CD4-positive, alpha-beta T cell treated with Interleukin-15 for 1 hour (primary cell): ENCODE data around the gene SOX1.

Experiments used
- DNase-seq: peaks from one replicate; pipeline ENCODE4 v3.0.0-alpha.2; 2020

SOX1 gene

GRCh38 chr13:112073245-112074138 is 6.5 kb downstream of the SOX1 start:
- no peak for DNase-seq

DNA sequence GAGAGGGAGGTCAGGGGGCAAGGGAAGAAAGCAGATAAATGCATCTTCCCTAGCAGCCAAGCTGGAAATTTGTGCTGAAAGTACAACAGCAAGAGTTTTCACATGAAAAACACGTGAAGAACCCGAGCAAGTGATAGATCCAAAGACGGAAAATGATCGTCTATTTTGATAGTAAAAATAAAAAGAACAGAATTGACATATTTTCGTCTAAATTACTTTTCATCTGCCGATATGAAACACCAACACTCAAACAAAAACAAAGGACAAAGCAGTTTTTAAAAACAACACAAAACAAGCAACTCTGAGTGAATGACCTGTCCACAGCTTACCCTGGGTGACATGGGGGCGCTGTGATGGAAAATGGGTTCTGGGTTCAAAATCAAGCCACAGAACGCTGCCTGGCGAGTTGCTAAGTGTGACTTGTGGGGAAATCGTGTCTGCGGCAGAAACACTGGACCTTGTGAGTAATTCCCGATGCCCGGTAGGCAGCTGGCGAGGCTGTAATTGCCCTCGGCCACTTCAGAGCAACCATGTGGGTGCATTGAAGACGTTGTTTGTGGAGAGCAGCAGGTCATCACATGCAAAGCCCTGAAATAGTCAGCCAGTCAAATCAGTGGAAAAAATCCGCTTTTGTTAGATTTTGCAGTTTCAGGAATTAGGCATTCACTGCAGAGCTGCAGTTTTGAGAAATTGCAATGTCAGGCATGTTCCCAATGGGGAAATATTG is 7.4 kb downstream of the SOX1 start:
- DNase-seq, result no peak

DNA sequence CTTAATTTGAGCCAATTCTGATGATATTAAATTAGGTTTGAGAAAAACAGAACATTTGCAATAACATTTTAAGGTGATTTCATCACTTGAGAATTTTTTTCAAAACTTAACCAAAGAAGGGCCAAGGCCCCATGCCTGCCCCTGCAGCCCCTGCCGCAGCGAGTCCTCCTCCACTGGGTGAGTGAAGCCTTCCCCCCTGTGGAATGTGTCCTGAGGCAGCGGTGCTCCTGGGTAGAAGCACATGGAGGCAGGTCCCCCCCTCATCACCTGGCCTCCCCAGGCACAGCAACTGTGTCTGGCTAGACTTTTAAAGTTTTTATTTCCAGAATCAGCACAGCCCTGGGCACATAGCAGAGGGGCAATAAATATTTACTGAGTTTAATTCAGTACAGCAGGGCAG is 10.8 kb downstream of the SOX1 start:
- DNase-seq, result no peak

- DNase-seq, result no peak
These were observed 11.3 kb downstream of the SOX1 start for GRCh38 chr13:112078216-112078615.

- DNase-seq, result no peak
These were observed 12.1 kb downstream of the SOX1 start for GRCh38 chr13:112078879-112079531.

- no peak for DNase-seq
These were observed 12.7 kb downstream of the SOX1 start for GRCh38 chr13:112079696-112080095.

DNA sequence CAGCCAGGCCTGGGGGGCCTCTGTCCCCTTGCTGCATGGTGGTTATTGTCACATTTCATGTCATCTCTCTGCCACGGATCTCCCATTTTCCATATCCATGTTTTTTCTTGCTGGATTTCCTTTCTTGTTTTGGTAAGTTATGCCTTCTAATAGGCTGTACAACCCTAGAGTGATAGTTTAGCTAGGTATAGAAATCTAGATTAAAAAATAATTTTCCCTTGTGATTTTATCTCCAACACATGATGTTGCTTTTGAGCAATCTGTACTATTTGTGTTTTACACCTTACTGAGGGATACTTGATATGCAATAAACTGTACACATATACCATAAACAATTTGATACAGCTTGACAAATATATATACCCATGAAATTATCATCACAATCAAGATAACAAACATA is 17.0 kb downstream of the SOX1 start:
- DNase-seq, result no peak

DNA sequence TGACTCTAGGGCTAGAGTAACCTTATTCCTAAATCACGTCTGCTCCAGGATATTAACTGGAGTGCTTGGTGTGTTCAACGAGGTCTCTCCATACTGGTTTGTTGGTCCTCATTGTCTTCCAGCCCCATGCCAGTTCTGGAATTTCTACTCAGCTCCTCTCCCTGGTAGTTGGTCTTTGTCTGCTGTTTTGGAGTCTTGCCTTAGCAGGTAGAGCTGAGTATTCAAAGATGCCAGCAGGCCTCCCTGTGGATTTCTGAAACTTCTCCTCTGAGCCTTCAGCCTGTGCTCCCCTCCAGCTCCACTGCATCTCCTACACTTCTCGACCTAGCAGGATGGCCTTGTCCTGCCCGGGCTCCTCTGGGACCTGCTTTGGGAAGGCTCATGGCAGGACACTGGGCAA is 25.5 kb downstream of the SOX1 start:
- no peak for DNase-seq

GRCh38 chr13:112095354-112095753 is 28.4 kb downstream of the SOX1 start:
- no peak for DNase-seq

GRCh38 chr13:112096959-112097358 is 30.0 kb downstream of the SOX1 start:
- no peak for DNase-seq

- no peak for DNase-seq
These were observed 30.8 kb downstream of the SOX1 start for GRCh38 chr13:112097770-112098169.

- DNase-seq, result no peak
These were observed 31.8 kb downstream of the SOX1 start for GRCh38 chr13:112098699-112099098.

DNA sequence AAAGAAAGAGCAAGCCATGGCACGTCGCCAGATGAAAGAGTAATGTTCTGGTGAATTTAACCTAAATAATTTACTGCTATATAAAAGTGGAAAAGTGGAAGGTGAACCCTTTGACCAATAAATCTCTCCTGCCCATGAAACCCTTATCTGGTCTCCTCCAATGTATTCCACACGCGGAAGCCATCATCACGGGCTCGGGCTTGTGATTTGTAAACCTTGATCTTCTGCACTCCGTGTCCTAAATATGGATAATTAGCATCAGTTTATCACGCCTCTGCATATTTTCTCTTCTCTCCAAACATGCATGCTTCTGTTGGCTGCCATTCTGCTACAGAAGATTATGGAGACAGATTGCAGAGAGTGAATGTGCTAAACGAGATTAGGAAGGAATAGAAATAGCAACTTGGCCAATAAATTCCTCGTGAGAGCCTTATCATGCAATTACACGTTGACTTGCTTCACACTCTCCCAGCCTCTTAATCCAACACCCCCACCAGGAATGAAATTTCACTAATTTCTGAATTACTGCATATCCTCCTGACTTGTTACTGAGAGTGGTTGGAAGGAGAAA is 34.5 kb downstream of the SOX1 start:
- no peak for DNase-seq

- DNase-seq, result no peak
These were observed 35.3 kb downstream of the SOX1 start for GRCh38 chr13:112102243-112102642.

DNA sequence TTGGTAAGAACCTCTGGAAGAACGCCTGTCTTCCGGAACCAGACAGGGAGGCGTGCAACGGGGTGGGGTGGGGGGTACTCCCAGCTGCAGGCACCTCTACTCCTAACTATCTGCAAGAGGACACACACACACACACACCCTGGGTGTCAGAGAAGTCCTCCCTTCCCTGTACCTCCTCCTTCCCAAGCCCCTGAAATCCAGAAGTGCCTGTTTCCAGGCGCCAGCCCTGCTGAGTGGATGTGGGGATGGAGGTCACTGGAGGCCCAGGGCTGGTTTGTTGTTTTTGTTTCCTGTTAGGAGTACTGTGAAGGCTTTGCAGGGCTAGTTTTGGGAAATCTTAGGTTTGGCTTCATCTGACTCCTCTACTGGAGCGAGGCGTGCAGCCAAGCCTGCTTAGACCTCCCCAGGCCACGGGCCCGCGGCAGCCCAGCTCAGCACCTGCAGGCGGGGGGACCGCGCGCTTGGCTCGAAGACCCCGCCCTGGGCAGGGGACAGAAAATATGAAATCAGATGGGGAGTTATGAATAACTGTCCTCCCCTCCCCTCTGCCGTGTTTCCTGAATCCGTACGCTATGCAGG is 36.4 kb downstream of the SOX1 start:
- DNase-seq, result no peak

DNA sequence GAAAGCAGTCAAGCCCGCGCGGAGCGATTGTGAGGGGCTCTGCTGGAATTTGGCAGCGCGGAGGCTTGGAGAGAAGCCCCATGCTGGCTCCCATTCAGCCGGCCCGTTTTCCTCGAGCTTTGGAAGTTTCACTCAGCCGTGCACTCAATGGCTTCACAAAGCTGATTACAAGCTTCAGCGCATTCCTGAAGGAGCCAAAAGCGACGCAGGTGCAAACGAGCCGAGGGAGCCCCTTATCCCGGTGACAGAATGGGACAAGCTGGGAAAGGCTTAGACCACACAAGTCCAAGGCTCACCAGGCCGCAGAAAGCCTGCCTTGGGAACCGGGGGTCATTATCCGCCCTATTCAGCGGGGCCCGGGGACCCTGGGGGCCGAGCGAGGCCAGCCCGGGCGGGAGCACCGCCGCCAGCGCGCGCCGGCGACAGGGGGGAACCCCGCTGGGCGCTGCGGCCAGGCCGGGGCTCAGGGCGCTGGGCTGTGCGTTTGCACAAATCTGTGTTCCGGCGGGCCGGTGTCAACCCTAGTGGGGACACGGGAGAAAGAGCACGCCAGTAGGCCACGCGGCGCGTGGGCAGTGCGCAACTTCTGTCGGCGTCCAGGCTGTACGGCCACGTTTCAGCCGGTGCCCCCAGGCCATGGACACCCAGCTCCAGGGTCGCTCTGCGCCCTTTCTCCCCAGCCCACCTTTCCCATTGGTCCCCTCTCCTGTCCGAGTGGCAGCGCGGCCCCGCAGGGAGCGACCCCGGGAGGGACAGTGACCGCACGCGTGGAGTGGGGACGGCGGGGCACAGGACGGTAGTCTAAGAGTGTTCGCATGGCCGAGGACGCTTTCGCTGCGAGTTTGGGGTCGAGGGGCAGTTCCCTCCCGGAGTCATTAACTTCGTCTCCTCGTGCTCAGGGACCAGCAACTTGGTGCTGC is 37.3 kb downstream of the SOX1 start:
- DNase-seq, result no peak

GRCh38 chr13:112104881-112105234 is 37.9 kb downstream of the SOX1 start:
- no peak for DNase-seq

DNA sequence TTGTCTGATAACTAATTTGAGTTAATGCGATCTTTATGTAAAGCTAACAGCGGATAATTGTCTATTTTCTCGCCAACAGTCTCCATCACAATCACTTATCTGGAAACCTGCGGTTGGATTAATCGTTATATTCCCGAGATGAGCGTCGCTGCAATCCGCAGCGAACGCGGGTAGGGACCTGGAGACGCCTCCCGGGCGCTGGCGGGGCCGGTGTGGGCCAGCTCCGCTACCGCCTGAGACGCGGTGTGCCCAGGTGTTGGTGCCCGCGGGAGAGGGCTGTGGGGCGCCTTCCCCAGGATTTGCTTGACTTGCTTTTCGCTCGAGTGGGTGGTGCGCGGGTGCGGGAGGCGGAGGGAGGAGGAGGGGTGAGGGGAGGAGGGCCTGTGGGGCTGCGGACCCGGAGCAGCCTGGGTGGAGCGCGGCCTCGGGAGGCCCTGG is 38.3 kb downstream of the SOX1 start:
- no peak for DNase-seq

- no peak for DNase-seq
These were observed 38.9 kb downstream of the SOX1 start for GRCh38 chr13:112105892-112106291.

DNA sequence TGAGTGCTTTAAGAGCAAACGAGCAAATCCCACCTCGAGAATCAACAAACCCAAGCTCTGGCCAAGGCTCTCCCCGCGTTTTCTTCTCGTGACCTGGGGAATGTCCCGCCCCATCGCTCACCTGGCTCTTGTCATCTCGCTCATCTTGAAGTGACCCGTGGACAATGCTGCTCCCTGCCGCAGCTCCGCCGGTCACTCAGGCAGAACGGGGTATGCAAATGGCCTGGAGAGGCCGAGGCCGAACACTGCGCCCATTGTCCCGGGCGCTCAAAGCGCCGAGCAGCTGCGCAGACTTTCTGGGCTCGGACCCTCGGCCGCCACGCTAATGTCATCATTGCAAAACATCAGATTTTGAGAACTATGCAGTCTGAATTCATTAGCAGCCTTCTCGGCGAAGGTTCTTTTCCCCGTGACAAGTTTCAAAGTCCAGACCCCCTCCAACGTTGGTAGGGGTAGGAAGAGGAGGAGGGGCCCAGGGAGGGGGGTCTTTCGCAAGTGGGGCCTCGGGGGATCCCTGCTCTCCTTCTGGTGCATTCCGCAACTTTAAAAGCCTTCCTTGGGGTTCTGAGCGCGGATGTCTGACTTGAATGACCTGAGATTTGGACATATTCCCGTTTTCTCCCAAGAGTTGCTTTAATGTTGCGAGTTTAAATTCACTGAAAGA is 39.7 kb downstream of the SOX1 start:
- DNase-seq, result no peak

DNA sequence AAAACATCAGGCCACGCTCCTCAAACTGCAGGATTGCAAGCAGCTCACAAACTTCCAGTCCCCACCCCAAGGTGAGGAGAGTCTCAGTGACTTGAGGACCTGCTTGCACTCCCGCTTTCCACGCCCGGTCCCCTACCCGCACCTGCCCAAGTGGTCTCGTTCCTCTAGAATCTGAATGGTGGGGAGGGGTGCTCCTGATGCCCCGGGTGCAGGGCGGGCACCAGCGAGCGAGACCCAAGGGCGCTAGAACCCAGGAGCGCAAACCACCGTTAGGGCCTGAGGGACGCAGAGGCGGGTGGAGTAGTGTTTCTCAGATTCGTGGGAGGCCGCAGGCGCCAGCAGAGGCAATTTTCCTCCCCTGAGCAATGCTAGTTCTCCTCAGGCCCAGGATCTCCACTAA is 40.3 kb downstream of the SOX1 start:
- no peak for DNase-seq
